H9 (cell line): ENCODE data around the gene PHLDA2. TPM values are rescaled to one million over a fixed set of nuclear protein-coding genes. Genes with fewer than 3 reads are reported as not detected.

Source experiments
- DNase-seq: peaks from one replicate; pipeline ENCODE4 v3.0.0-alpha.2; 2017
- H2AFZ ChIP-seq: one replicate; pipeline ENCODE4 v1.6.1; 2013; ENCODE audit warnings: mild to moderate bottlenecking, low read length, control low read depth, moderate library complexity
- H2AK5ac ChIP-seq: 2 replicates; pipeline ENCODE4 v1.6.1; 2013; ENCODE audit warnings: low read length, control low read depth, mixed read lengths; ENCODE audit not compliant: insufficient read length
- H2BK120ac ChIP-seq: one replicate; pipeline ENCODE4 v1.6.1; 2013; ENCODE audit warnings: low read depth, mild to moderate bottlenecking, low read length, control low read depth, inconsistent platforms; ENCODE audit not compliant: poor library complexity, severe bottlenecking
- H2BK12ac ChIP-seq: 2 replicates; pipeline ENCODE4 v1.6.1; 2013; ENCODE audit warnings: low read length, control low read depth, mixed read lengths, low read depth; ENCODE audit not compliant: insufficient read length
- H2BK15ac ChIP-seq: 2 replicates; pipeline ENCODE4 v1.6.1; 2013; ENCODE audit warnings: low read depth, low read length, control low read depth
- H2BK20ac ChIP-seq: one replicate; pipeline ENCODE4 v1.6.1; 2013; ENCODE audit warnings: low read depth, mild to moderate bottlenecking, low read length, control low read depth, inconsistent platforms; ENCODE audit not compliant: poor library complexity, severe bottlenecking
- H2BK5ac ChIP-seq: 2 replicates; pipeline ENCODE4 v1.6.1; 2013; ENCODE audit warnings: low read length, control low read depth, mixed read lengths; ENCODE audit not compliant: insufficient read length
- H3K14ac ChIP-seq: 2 replicates; pipeline ENCODE4 v1.6.1; 2013; ENCODE audit warnings: low read length, control low read depth; ENCODE audit not compliant: insufficient read depth
- H3K18ac ChIP-seq: 2 replicates; pipeline ENCODE4 v1.6.1; 2013; ENCODE audit warnings: low read depth, mild to moderate bottlenecking, mixed read lengths, low read length, control low read depth; ENCODE audit not compliant: insufficient read length
- H3K23ac ChIP-seq: 2 replicates; pipeline ENCODE4 v1.6.1; 2013; ENCODE audit warnings: low read length, control low read depth, mixed read lengths, low read depth; ENCODE audit not compliant: insufficient read length
- H3K23me2 ChIP-seq: 2 replicates; pipeline ENCODE4 v1.6.1; 2013; ENCODE audit warnings: low read depth, mild to moderate bottlenecking, mixed read lengths, low read length, control low read depth; ENCODE audit not compliant: insufficient read length, poor library complexity, severe bottlenecking
- H3K27ac ChIP-seq: 2 replicates; pipeline ENCODE4 v1.5.1; 2013; ENCODE audit warnings: low read length, control low read depth, mixed read lengths, low read depth; ENCODE audit not compliant: insufficient read length
- H3K27me3 ChIP-seq: 2 replicates; pipeline ENCODE4 v1.6.1; 2013; ENCODE audit warnings: low read length, control low read depth, inconsistent platforms; ENCODE audit not compliant: insufficient read depth
- H3K4ac ChIP-seq: 2 replicates; pipeline ENCODE4 v1.6.1; 2013; ENCODE audit warnings: low read depth, mild to moderate bottlenecking, control low read depth, inconsistent platforms, low read length, moderate library complexity
- H3K4me1 ChIP-seq: 2 replicates; pipeline ENCODE4 v1.6.1; 2013; ENCODE audit warnings: low read length, control low read depth, inconsistent platforms; ENCODE audit not compliant: insufficient read depth
- H3K4me2 ChIP-seq: 2 replicates; pipeline ENCODE4 v1.6.1; 2013; ENCODE audit warnings: low read length, control low read depth, mixed read lengths; ENCODE audit not compliant: insufficient read length, insufficient read depth
- H3K56ac ChIP-seq: 2 replicates; pipeline ENCODE4 v1.6.1; 2013; ENCODE audit warnings: low read depth, mild to moderate bottlenecking, mixed read lengths, low read length, control low read depth; ENCODE audit not compliant: insufficient read length
- H3K79me1 ChIP-seq: 2 replicates; pipeline ENCODE4 v1.6.1; 2013; ENCODE audit warnings: low read depth, mild to moderate bottlenecking, moderate library complexity, low read length, control low read depth, inconsistent platforms; ENCODE audit not compliant: insufficient read depth, poor library complexity, severe bottlenecking
- H3K79me2 ChIP-seq: 2 replicates; pipeline ENCODE4 v1.6.1; 2013; ENCODE audit warnings: low read length, control low read depth, inconsistent platforms; ENCODE audit not compliant: insufficient read depth
- H3K9ac ChIP-seq: 2 replicates; pipeline ENCODE4 v1.6.1; 2013; ENCODE audit warnings: low read length, control low read depth, mixed read lengths; ENCODE audit not compliant: insufficient read length; ENCODE audit errors: extremely low read depth
- H3K9me3 ChIP-seq: one replicate; pipeline ENCODE4 v1.6.1; 2013; ENCODE audit warnings: low read depth, low read length, inconsistent platforms; ENCODE audit not compliant: control insufficient read depth
- H3T11ph ChIP-seq: one replicate; pipeline ENCODE4 v1.6.1; 2013; ENCODE audit warnings: mild to moderate bottlenecking, low read length, control low read depth, inconsistent platforms
- H4K20me1 ChIP-seq: one replicate; pipeline ENCODE4 v1.6.1; 2013; ENCODE audit not compliant: control insufficient read depth, insufficient read length, insufficient read depth
- H4K5ac ChIP-seq: 2 replicates; pipeline ENCODE4 v1.6.1; 2013; ENCODE audit warnings: low read depth, mild to moderate bottlenecking, mixed read lengths, low read length, control low read depth; ENCODE audit not compliant: insufficient read length
- H4K8ac ChIP-seq: replicated peaks from 2 replicates; pipeline ENCODE4 v1.6.1; 2013; ENCODE audit warnings: low read length, control low read depth, mixed read lengths, low read depth; ENCODE audit not compliant: insufficient read length
- H4K91ac ChIP-seq: 2 replicates; pipeline ENCODE4 v1.6.1; 2013; ENCODE audit warnings: low read depth, mild to moderate bottlenecking, moderate library complexity, mixed read lengths, low read length, control low read depth; ENCODE audit not compliant: insufficient read length
- H3K27ac Mint-ChIP-seq, 3 experiments: 2 replicates in 2 of 3; 3 replicates in 1 of 3; pipeline ENCODE4 v1.8.0; 2020 to 2021; ENCODE audit warnings: mixed read lengths in 3 of 3, mild to moderate bottlenecking in 1 of 3, moderate library complexity in 1 of 3
- H3K27me3 Mint-ChIP-seq: 2 replicates; pipeline ENCODE4 v1.8.0; 2021; ENCODE audit warnings: low read depth, mild to moderate bottlenecking, moderate library complexity, mixed read lengths
- H3K36me3 Mint-ChIP-seq, 3 experiments: 2 replicates in 2 of 3; 3 replicates in 1 of 3; pipeline ENCODE4 v1.8.0; 2020 to 2021; ENCODE audit warnings: low read depth in 3 of 3, mixed read lengths in 3 of 3; ENCODE audit not compliant: insufficient read depth in 1 of 3
- H3K4me1 Mint-ChIP-seq, 2 experiments: 2 replicates each; pipeline ENCODE4 v1.8.0; 2020; ENCODE audit warnings: mixed read lengths in 2 of 2
- H3K4me3 Mint-ChIP-seq, 2 experiments: 2 replicates in 1 of 2; 3 replicates in 1 of 2; pipeline ENCODE4 v1.8.0; 2020 to 2021; ENCODE audit warnings: mild to moderate bottlenecking in 2 of 2, mixed read lengths in 2 of 2, moderate library complexity in 1 of 2
- H3K9me3 Mint-ChIP-seq, 2 experiments: 2 replicates in 1 of 2; 3 replicates in 1 of 2; pipeline ENCODE4 v1.8.0; 2020; ENCODE audit warnings: mild to moderate bottlenecking in 2 of 2, mixed read lengths in 2 of 2, moderate library complexity in 1 of 2
- CTCF ChIP-seq: fragments of 200-600 bp; sonication (generic); conservative IDR thresholded peaks from 3 replicates; pipeline ENCODE4 v1.8.0; 2021; ENCODE audit warnings: antibody characterized with exemption, mild to moderate bottlenecking
- WGBS: extraction: QIAGEN DNeasy Blood & Tissue Kit; methylation state at CpG from one replicate; pipeline ENCODE4 v1.1.7; 2013; ENCODE audit warnings: missing lambda C conversion rate, low lambda C conversion rate, mixed read lengths; ENCODE audit not compliant: insufficient read length; ENCODE audit errors: extremely low coverage; 5-methylcytosine and 5-hydroxymethylcytosine counted together
- total RNA-seq: library from RNA; stranded (reverse); gene quantifications from 2 replicates; pipeline ENCODE4 v1.2.1, GENCODE V29; 2021

PHLDA2 gene
- total RNA-seq, 1 experiment from 2014 or later, result 42.8 TPM

DNA sequence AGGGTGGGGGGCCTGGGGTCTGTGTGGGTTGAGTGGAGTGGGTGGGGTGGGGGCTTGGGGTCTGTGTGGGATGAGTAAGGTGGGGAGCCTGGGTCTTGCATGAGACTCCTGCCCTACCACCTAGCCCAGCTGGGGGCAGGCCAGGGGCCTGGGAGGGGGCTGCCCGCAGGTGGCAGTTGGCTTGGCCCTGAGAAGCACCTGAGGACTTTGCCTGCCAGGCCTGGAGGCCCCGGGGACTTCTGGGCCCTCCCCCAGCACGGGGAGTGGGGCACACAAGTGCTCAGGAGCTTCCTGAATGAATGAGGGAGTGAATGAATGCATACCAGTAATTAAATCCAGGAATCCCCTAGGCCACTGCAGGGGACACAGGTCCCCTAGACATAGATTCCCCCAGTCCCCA, 6.6 kb downstream of the PHLDA2 start:
- H3K23ac ChIP-seq, result no peak overlapping the region
- H3K9ac ChIP-seq, result no peak overlapping the region
- H3K14ac ChIP-seq, result no peak overlapping the region
- no peak overlapping the region for H2AFZ ChIP-seq
- H2BK15ac ChIP-seq, result no peak overlapping the region
- no peak overlapping the region for H3K18ac ChIP-seq
- H3K9me3 ChIP-seq, result no peaks in the 10 kb centered on the region
- H3K23me2 ChIP-seq, result no peaks in the 10 kb centered on the region
- no peak overlapping the region for H3K27ac Mint-ChIP-seq
- TF ChIP-seq CTCF, result no peak
- no peak for DNase-seq
- H3K56ac ChIP-seq, result no peak overlapping the region
- H4K8ac ChIP-seq, result no peak overlapping the region
- no peaks in the 10 kb centered on the region for H4K20me1 ChIP-seq
- no CpG with 5 or more reads among the region's 3 CpGs for WGBS
- H3K4me1 ChIP-seq, result no peaks in the 10 kb centered on the region
- H2AK5ac ChIP-seq, result no peak overlapping the region
- H3K79me2 ChIP-seq, result no peaks in the 10 kb centered on the region
- H3K36me3 Mint-ChIP-seq, result peaks cover 0 to 4% (median 0%) of the 10 kb centered on the region in 3 experiments; a peak in 2 of 7 replicates
- no peak overlapping the region for H4K5ac ChIP-seq
- H2BK12ac ChIP-seq, result no peak overlapping the region
- no peaks in the 10 kb centered on the region; a peak in 1 of 5 replicates for H3K9me3 Mint-ChIP-seq
- no peaks in the 10 kb centered on the region; a peak in 1 of 4 replicates for H3K4me1 Mint-ChIP-seq
- no peak overlapping the region for H3K4ac ChIP-seq
- no peak overlapping the region for H3K4me2 ChIP-seq
- no peak overlapping the region for H3K27ac ChIP-seq
- no peak overlapping the region for H4K91ac ChIP-seq
- H2BK20ac ChIP-seq, result no peak overlapping the region
- H2BK5ac ChIP-seq, result no peak overlapping the region
- H3T11ph ChIP-seq, result no peak overlapping the region
- no peaks in the 10 kb centered on the region for H3K79me1 ChIP-seq
- no peak overlapping the region for H3K4me3 Mint-ChIP-seq
- no peak overlapping the region for H2BK120ac ChIP-seq
- H3K27me3 Mint-ChIP-seq, result peaks cover 15% of the 10 kb centered on the region
- peaks cover 3% of the 10 kb centered on the region; the same call in 1 of the 2 replicates for H3K27me3 ChIP-seq
